Skeletal muscle tissue (tissue), 4 donors: ENCODE data around the gene PRPF6. TPM values are rescaled to one million over a fixed set of nuclear protein-coding genes. Genes with fewer than 3 reads are reported as not detected.
A peak's percentile ranks its signal among the peaks of the same experiment; 100 is the strongest.

Experiments
- H3K27ac ChIP-seq: one replicate; pipeline ENCODE4 v1.7.0; 2013; ENCODE audit warnings: mild to moderate bottlenecking, low read depth, low read length, inconsistent platforms
- H3K27me3 ChIP-seq, 3 donors: one replicate each; pipeline ENCODE4 v1.7.0; 2013; ENCODE audit warnings: low read length in 3 of 3; ENCODE audit not compliant: control insufficient read depth in 3 of 3, insufficient read depth in 3 of 3
- H3K36me3 ChIP-seq, 3 donors: one replicate each; pipeline ENCODE4 v1.7.0; 2013; ENCODE audit warnings: low read length in 3 of 3; ENCODE audit not compliant: control insufficient read depth in 3 of 3, insufficient read depth in 3 of 3
- H3K4me1 ChIP-seq, 3 donors: one replicate each; pipeline ENCODE4 v1.7.0; 2013; ENCODE audit warnings: low read length in 3 of 3, mild to moderate bottlenecking in 3 of 3; ENCODE audit not compliant: control insufficient read depth in 3 of 3, insufficient read depth in 3 of 3
- H3K4me3 ChIP-seq, 3 donors: one replicate each; pipeline ENCODE4 v1.7.0; 2013; ENCODE audit warnings: low read length in 3 of 3
- H3K9ac ChIP-seq, 3 donors: one replicate each; pipeline ENCODE4 v1.7.0; 2013; ENCODE audit warnings: low read length in 3 of 3, mild to moderate bottlenecking in 3 of 3, moderate library complexity in 2 of 3, low read depth in 1 of 3
- H3K9me3 ChIP-seq, 3 donors: one replicate each; pipeline ENCODE4 v1.7.0; 2013; ENCODE audit warnings: low read length in 3 of 3; ENCODE audit not compliant: control insufficient read depth in 3 of 3
- total RNA-seq: library from RNA; depleted of rRNA; stranded (reverse); fragments of >200 nt; gene quantifications from one replicate; pipeline ENCODE4 v1.2.3, GENCODE V29; 2014
- donor health status: Osteomylitis.

Gene PRPF6
- total RNA-seq, 1 donor from 2014 or later: 55.8 TPM

DNA sequence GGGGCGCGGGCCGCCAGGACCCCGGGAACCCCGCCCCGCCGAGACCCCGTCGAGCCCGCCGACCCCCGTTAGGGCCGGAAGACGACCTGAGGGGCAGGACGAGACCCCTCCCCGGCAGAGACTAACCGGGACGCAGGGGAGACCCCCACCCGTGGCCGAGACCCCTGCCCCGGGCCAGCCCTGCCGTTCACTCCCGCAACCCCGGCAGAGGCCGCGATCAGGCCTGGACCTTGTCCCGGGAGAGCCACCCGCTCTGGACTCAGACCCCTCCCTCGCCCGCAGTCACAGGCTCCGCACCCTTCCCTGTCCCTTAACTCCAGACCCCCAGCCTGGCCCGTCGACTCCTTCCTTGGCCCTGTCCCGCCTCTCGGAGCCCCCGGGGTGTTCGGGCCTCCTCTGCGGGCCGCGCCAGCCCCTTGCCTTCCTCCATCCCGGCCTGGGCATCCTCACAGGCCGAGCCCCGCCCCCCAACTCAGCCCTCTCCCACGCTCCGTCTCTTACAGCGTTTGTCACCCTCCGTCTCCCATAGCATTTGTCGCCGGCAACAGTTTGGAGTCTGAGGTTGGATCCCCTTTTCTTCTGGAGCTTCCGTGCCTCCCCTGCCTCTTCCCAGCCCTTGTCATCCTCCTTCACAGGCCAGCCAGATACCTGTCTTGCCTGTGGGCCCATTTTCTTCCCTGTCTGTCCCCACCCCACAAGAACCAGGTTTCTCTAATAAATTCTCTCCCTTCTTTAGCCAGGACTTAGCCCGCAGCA is 82.6 kb downstream of the PRPF6 start:
- H3K9ac ChIP-seq: peak overlapping the region; percentile 76 to 89 (median 76)
- no peaks in the 10 kb centered on the region for H3K36me3 ChIP-seq
- H3K9me3 ChIP-seq: no peaks in the 10 kb centered on the region
- peak overlapping the region; percentile 78 to 85 (median 82) for H3K4me3 ChIP-seq
- H3K27me3 ChIP-seq: no peaks in the 10 kb centered on the region
- H3K27ac ChIP-seq: peak overlapping the region; percentile 25
- H3K4me1 ChIP-seq: peaks cover 16 to 28% (median 27%) of the 10 kb centered on the region in 3 donors

DNA sequence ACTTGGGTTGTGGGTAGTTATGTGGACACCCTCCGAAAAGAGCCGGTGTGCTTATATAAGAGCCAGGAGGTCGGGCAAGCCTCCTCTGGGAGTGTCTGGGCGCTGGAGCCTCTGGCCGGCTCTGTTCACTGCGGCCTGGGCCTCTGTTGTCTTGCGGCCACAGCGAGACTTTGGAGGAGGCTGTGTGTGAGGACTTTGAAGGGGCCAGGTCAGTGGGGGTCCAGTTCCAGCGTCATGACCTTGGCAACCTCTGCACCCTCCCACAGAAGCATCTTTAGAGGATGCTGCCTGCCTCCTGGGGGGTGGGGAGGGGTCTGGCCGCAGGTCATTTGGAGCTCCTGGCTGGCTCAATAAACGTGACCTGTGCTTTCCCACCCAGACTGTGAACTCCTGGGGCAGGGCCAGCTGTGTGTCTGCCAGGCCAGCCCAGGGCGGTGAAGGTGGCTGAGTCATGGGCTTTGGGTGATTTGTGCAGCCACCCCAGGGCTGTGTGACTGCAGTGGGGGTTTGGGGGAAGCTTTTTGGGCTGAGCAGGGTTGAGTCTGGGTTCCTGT is 83.3 kb downstream of the PRPF6 start:
- Histone ChIP-seq H3K36me3 (no peaks in the 10 kb centered on the region), H3K27ac (no peak overlapping the region), H3K9ac (peak overlapping the region; percentile 76 to 89 (median 76)), H3K4me1 (peaks cover 16 to 28% (median 27%) of the 10 kb centered on the region in 3 donors), H3K4me3 (peak overlapping the region; percentile 78 to 85 (median 82)), H3K27me3 (no peaks in the 10 kb centered on the region), H3K9me3 (no peaks in the 10 kb centered on the region)

DNA sequence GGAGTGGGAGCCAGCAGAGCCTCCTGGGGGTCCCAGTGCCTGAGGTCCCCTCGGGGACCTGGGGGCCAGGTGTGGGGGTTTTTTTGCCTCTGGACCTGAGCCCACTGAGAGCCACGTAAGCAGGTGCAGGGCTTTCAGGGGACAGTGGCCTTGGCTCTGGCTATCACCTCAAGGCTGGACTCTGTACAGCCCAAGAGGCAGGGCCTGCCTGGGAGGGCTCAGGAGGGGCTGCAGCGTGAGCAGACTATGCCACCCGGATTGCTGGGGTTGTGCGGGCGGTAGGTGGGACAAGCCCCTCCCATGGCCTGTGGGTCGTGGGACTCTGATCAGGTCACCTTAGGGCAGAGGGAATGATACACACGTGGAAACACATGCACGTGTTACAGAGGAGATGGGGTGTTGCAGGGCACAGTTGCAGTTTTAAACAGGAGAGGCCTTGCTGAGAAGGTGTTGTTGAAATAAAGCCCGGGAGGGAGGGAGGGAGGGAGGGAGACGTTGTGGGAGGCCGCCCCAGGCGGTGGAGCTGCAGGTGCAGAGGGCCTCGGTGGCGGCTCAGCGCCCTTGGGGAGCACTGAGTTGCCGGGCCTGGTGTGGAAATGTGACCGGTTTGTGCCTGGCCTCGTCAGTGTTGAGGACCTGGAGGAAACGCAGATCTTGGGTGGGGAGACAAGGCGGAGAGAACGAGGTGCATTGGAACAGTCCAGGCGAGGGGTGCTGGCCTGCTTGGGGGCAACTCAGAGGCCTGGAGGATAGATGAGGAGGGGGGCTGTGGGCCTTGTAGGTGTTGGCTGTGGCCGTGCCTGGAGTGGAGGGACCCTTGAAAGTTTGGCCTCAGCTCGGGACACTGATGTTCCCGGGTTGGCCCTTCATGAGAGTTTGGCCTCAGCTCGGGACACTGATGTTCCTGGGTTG is 84.4 kb downstream of the PRPF6 start:
- Histone ChIP-seq H3K4me3 (no peak overlapping the region), H3K27ac (no peak overlapping the region), H3K36me3 (no peaks in the 10 kb centered on the region), H3K9ac (peak overlapping the region in 2 of 3 donors; percentile 8 to 54), H3K9me3 (no peaks in the 10 kb centered on the region), H3K4me1 (peaks cover 16 to 30% (median 27%) of the 10 kb centered on the region in 3 donors), H3K27me3 (no peaks in the 10 kb centered on the region)

DNA sequence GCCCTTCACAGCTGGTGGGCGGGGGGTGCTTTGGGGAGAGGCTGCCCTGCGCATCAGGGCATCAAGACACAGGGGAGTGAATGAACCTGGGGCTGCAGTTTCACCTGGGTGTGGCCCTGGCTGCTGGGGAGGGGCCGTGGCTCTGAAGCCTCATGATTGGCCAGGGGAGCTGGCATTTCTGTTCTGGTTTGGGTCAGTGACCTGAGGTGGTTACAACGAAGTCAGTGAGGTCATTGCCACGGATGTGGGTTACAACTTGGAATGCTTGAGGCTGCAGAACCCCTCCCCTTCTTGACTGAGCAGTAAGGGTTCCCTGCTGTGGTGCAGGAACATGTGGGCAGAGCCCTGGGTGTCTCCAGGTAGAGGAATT is 85.0 kb downstream of the PRPF6 start:
- H3K27ac ChIP-seq: no peak overlapping the region
- no peaks in the 10 kb centered on the region for H3K9me3 ChIP-seq
- H3K36me3 ChIP-seq: no peaks in the 10 kb centered on the region
- H3K27me3 ChIP-seq: no peaks in the 10 kb centered on the region
- H3K9ac ChIP-seq: no peak overlapping the region
- no peak overlapping the region for H3K4me3 ChIP-seq
- H3K4me1 ChIP-seq: peaks cover 16 to 30% (median 27%) of the 10 kb centered on the region in 3 donors

DNA sequence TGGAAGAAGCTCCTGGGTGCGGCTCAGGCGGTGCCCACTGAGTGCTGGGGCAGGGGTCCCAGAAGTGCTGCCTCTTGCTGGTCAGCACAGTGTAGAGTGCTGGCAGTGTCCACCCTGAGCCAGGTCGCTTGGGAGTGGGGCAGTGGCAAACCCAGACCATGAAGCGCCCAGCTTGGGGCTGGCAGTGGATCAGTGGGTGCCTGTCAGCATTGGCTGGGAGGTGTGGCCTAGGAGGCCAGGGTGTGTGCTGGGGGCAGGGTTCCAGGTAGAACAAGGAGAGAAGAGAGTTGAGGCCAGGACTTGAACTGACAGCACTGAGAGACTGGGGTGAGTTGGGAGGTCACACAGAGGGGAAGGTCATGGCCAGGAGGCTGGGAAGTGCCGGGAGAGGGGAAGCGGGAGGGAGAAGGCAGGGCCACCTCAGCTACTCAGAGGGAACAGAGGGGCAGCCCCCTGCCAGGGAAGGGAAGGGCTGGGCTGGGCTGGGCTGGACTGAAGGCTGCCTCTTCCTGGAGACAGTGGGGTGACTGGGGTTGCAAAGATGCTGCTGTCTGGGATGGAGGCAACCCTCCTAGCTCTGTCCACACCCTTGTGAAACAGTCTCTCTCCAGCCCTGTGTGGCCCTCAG is 86.2 kb downstream of the PRPF6 start:
- H3K36me3 ChIP-seq: peaks cover 0 to 1% (median 0%) of the 10 kb centered on the region in 3 donors
- H3K4me1 ChIP-seq: peaks cover 15 to 27% (median 24%) of the 10 kb centered on the region in 3 donors
- no peaks in the 10 kb centered on the region for H3K9me3 ChIP-seq
- no peak overlapping the region for H3K27ac ChIP-seq
- H3K9ac ChIP-seq: no peak overlapping the region
- H3K27me3 ChIP-seq: no peaks in the 10 kb centered on the region
- no peak overlapping the region for H3K4me3 ChIP-seq

DNA sequence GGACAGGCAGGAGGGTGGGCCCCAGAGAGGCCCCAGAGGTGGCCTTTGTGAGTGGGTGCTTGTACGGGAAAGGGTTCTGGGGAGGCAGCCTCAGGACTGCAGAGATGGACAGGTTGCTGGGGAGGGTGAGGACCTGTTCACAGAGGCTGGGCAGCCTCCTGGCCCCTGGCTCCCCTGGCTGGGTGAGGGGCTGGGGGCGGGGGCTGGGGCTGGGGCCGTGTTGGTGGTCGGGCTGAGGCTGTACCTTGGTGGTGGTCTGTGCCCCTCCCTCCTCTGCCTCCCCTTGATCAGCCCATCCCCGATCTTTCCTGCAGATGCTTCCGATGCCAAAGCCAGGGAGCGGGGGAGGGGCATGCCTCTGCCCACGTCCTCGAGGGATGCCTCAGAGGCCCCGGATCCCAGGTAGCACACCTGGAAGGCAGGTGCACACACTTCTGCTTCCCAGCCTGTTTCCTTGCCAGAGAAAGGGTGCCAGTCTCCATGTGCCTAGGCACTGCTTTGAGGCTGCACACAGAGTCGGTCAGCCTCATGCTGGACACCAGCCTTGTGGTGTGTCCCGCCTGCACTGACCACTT is 86.9 kb downstream of the PRPF6 start:
- Histone ChIP-seq H3K9me3 (no peaks in the 10 kb centered on the region), H3K9ac (no peak overlapping the region), H3K4me1 (peaks cover 11 to 22% (median 18%) of the 10 kb centered on the region in 3 donors), H3K4me3 (no peak overlapping the region), H3K36me3 (peaks cover 1 to 3% (median 2%) of the 10 kb centered on the region in 3 donors), H3K27ac (no peak overlapping the region), H3K27me3 (no peaks in the 10 kb centered on the region)

DNA sequence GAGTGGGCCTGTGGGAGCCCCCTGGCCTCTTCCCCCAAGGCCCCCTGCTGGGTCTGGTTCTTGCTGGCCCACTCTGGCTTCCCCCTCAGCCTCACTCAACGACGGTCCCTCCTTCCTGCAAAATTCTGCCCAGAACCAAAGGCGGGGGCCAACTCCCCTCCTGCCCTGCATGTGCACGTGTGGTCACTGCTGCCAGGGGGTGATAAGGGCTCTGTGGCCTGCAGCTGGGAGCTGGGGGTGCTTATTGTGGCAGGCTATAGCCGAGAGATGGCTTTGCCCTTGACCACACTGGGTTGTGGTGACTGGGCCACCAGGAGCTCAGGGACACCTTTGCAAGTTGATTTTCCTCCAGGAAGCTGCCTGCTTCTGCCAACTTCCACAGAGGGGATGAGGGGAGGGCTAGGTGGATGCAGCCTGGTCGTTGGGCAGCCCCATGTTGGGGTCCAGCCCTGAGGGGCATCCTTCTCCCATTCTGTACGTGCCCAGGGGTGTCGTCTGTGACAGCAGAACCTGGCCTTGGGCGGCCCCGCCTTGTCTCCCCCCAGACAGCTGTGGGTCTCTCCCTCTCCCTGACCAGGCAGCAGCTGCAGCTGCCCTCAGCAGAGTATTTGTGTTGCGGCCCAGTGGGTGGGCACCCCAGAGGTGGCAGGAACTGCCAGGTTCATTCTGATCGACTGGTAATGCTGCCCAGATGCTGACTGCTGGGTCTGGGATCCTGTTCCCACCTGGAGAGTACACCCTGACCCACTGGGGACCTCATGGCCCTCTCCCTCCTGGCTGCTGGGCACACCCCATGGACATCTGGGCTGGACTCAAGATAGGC is 87.7 kb downstream of the PRPF6 start:
- no peak overlapping the region for H3K9ac ChIP-seq
- H3K9me3 ChIP-seq: no peaks in the 10 kb centered on the region
- H3K4me3 ChIP-seq: no peak overlapping the region
- H3K36me3 ChIP-seq: peaks cover 1 to 4% (median 3%) of the 10 kb centered on the region in 3 donors
- H3K4me1 ChIP-seq: peaks cover 11 to 21% (median 14%) of the 10 kb centered on the region in 3 donors
- no peaks in the 10 kb centered on the region for H3K27me3 ChIP-seq
- H3K27ac ChIP-seq: no peak overlapping the region

DNA sequence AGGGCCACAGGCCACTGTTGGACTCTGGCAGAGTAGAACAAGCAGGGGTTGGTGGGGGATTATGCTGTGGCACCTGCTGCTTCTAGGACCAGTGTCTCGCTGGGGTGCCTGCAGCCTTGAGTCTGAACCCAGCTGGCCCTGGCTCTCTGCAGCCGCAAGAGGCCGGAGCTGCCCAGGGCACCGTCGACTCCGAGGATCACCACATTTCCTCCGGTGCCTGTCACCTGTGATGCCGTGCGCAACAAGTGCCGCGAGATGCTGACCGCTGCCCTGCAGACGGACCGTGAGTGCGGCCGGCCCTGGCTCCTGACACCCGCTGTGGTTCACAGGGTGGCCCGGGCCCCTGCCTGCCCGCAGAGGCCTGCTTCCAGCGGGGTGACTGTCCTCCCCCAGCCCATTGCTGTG is 88.3 kb downstream of the PRPF6 start:
- Histone ChIP-seq H3K36me3 (peaks cover 3 to 5% (median 4%) of the 10 kb centered on the region in 3 donors), H3K4me3 (no peak overlapping the region)

More for the DNA sequence above, 88.3 kb downstream of the PRPF6 start:
- peaks cover 5 to 14% (median 8%) of the 10 kb centered on the region in 3 donors for H3K4me1 ChIP-seq
- H3K9ac ChIP-seq: no peak overlapping the region
- no peak overlapping the region for H3K27ac ChIP-seq
- no peaks in the 10 kb centered on the region for H3K27me3 ChIP-seq
- H3K9me3 ChIP-seq: no peaks in the 10 kb centered on the region
